ENCODE results near the gene INPP4B.

- no peak for TF ChIP-seq POLR2A (IDR thresholded peaks at IDR 0.05; ENCODE audit: low read depth, low read length)
- no peak for TF ChIP-seq POLR2AphosphoS5 (IDR thresholded peaks at IDR 0.05; ENCODE audit: low read depth, low read length)
Measured at GRCh38 chr4:142449771-142450373, 396.2 kb downstream of the INPP4B start.

Measured in GM12891 (cell line).